HG03060 (cell line): Measurements from ENCODE around the gene ZBP1.

Experiments used
- ATAC-seq: cut with Tn5 transposase; IDR thresholded peaks from one replicate; pipeline ENCODE4 v1.9.1; 2021; ENCODE audit warnings: low read depth, moderate number of reproducible peaks; ENCODE audit not compliant: unreplicated experiment

The ZBP1 gene

DNA sequence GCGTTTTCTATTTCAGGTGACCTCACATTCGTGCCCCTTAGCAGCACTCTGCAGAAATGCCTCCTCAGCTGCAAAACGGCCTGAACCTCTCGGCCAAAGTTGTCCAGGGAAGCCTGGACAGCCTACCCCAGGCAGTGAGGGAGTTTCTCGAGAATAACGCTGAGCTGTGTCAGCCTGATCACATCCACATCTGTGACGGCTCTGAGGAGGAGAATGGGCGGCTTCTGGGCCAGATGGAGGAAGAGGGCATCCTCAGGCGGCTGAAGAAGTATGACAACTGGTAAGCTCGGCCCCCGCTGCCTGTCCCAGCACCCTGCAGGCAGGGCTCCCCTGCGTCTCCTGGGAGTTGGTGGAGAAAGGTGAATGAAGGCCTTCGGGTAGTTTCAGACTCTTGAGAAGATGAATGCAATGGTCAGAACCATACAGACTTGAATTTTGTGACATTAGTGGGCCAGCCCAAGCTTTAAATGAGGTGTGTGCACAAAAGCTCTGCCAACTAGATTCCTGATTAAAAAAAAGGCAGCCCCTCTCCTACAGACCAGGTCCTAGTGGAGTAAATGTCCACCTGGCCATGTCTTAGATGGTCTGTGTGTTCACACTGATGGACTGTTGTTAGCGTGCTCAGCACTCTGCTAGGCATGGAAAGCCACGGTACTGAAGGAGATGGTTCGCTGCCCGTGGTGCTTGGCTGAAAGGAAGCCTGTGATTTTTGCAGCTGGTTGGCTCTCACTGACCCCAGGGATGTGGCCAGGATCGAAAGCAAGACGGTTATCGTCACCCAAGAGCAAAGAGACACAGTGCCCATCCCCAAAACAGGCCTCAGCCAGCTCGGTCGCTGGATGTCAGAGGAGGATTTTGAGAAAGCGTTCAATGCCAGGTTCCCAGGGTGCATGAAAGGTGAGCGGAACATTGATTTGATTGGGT is 58.6 kb downstream of the ZBP1 start:
- no peak for ATAC-seq

DNA sequence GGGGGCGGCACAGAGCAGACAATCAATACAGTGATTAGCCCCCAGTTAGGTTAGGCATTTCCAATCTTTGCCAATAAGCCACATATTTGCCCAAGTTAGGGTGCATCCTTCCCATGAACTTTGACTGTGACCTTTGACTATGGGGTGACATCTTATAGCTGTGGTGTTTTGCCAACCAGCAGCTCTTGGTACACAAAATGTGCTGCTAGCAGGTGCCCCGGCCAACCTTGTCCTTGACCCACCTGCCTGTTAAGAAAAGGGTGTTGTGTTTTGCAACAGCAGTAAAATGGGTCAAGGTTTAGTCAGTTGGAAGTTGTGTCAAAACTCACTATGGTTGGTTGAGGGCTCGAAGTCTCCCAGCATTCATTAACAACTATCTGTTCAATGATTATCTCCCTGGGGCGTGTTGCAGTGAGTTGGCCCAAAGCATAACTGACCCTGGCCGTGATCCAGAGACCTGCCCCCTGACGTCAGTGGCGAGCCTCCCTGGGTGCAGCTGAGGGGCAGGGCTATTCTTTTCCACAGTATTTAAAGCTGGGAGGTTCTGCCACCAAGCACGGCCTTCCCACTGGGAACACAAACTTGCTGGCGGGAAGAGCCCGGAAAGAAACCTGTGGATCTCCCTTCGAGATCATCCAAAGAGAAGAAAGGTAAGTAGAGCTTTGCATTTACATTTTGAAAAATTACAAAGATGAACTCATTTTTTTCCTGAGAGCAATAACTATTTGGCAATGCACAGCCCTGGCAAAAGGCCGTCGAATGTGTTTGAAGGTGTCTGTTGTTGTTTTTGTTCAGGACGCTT is 59.5 kb downstream of the ZBP1 start, which contains the start of gene PCK1:
Gene PCK1, plus strand, starts transcription at position 557 of the 802 bp plus-strand sequence. CDS start 302 bp downstream, outside the sequence.
- no peak for ATAC-seq

DNA sequence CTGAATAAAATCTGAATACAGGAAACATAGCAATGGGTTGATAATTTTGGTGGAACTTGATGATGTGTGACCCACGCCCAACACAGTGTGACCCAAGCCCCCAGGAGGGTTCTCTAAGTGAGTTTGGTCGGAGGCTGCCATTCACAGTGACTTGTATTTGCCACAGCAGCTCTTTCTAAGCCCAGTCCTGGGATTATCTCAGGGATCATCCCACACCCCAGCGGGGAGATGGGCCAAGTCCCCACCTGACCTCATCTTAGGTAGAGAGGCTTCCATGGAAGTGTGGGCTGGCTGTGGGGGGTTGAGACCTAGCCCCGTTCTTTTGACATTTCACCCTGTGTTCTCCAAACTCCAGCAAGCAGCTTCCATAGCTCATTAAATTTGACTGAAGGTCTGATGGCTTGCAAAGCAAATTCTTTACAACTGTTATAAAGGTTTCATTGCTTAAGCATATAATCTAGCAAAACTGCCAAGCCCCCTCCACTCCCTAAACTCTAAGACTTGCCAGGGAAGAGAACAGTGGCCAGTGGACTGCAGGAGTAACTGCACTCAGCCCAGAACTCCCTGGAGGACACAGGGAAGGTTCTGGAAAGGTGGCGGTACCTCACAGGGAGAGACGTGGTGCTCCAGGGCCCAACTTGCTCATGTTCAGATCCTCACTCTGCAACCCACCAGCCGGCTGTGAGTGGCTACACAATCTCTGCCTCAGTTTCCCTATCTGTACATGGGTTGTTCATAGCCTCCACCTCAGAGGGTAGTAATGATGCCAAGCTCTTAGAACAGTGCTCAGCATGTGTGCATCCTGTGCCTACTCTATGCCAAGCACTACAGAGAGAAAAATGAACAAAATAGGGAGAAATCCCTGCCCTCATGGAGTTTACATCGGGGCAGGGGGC is 60.3 kb downstream of the ZBP1 start:
- no peak for ATAC-seq

DNA sequence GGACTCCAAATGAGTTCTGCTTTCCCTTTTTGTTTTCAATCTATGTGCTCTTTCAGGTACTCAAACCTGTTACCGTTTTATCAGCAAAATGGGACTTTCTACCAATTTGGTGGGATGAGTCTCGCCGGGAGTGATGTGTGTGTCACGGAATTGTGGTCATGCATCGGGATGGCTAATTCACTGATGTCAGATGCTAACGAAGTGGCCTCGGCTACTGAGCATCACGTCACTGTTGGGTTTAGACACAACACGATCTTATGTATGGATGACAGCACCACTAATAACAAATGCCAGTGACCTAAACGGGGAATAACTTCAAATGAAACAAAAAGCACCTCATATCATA is 61.0 kb downstream of the ZBP1 start:
- ATAC-seq, result no peak

DNA sequence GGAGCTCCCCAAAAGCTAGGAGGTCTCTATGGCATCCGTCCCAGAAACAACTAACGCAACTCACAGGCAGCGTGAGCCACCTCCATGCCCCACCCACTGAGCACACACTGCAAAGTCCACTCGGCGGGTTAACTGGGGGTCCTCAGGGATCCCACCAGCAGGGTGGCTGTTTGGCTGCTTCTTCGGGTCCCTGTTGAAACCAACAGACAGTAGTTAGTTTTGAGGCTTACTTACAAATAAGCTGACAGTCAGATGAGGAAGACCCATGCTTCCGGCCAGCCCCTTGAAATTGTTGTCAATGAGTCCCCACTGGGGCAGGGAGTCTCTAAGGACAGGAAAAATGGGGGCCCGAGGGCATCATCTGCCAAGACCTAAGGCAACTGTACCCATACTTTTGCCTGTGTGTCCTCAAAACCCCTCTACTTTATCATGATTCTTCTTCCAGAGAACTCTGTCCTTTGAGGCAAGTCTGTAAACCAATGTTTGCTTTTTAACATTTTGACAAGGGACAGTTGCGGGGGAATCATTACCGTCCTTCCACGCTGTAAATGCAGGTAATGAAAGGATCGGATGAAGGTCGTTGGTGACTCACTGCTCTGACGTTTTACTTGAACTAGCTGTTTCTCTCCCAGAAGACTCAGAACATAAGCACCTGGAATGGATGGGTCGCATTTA is 61.5 kb downstream of the ZBP1 start:
- ATAC-seq, result no peak

DNA sequence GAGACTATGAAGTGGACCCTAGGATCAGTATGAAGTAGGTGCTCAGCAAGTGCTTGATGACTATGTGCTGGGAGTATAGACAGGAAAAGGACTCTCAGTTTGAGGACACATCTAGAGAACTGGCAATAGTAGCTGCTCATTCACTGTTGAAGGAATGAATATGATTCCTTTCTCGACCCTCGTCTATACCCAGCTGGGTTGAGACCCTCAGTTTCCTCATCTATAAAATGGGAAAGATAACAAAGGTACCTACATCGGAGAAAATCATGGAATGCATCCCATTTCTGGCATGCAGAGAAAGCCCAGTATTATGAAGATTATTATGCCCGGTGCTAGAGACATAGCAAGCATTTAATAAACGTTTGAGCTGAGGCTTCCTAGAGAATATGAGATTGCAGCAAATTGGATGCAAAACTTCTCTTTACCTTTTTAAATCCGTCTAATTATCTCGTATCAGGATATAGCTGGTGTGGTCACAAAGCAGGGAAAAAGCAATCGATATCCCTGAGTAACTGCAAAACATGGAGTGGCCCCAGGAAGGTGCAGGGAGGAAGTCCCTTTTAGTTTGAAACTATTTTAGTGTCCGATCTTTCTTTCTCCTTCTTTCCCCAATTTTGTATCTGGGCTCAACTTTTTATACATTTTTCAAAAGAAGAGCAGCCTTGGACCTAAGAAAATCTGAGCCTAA is 62.2 kb downstream of the ZBP1 start:
- ATAC-seq, result no peak

DNA sequence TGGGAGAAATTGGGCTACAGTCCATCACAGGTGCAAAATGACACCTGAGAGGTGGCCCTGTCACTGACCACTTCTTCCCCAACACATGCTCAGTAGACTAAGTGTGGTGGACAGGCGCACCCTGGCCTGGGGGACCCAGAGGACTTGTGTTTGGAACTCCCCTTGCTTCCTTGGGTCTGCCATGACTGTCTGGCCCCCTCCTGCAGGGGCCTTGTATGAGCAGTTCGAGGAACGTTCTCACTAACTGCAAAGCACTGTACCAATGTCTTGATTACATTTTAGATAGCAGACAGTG is 63.3 kb downstream of the ZBP1 start:
- ATAC-seq, result no peak

DNA sequence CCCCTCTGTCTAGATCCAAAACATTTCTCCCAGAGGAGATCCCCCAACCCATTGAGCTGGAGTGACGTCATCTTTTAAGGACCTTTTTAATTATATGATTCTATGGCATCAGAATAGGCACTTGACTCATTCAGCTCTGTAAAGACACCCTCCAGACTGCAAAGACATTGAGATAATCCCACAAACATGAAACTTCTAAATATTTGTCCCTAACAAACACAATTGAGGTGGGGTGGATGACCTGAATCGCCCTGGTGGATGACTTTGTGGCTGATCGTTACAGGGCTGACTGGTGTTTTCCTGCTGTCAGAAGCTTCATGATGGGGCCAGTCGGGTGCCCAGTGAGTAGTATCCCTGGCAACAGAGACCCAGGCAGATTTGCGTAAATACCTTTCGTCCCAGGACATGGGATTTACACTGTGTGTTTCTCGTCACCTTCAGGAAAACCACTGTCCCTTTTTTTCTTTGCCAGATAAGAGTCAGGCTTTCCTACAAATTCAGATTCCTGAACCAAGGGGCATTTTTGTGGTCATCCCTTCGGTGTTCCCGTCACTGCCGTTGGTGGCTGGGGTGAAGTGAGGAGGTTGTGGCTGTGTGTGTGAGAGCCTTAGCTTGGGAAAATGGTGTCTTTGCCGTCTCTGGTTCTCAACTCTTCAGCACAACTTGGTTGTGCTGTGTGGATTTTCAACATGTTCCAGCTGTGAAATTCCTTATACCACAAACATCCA is 64.6 kb downstream of the ZBP1 start:
- ATAC-seq, result no peak
